Ovary (tissue), 9 donors: ENCODE data around the gene ALPP. TPM values are rescaled to one million over a fixed set of nuclear protein-coding genes. Genes with fewer than 3 reads are reported as not detected.
"Not testable (repeated sequence)": the region's sequence is repeated elsewhere in the genome, so short reads cannot be mapped to it uniquely, and the experiment has no call there.

ENCODE experiments used
- DNase-seq, 5 donors: peaks; one replicate each; pipeline ENCODE4 v3.0.0-alpha.2; 2019 to 2020
- H3K27ac ChIP-seq, 2 donors: fragments of 200-600 bp; one replicate each; pipeline versions ENCODE4 v1.5.1 to v1.8.0; 2019 to 2022
- H3K27me3 ChIP-seq: fragments of 200-600 bp; one replicate; pipeline ENCODE4 v1.8.0; 2022
- H3K36me3 ChIP-seq: fragments of 200-600 bp; sonication (generic); one replicate; pipeline ENCODE4 v1.5.1; 2019
- H3K4me1 ChIP-seq: one replicate; pipeline ENCODE4 v1.8.1; 2013; ENCODE audit warnings: mild to moderate bottlenecking, moderate library complexity; ENCODE audit not compliant: insufficient read depth
- H3K4me3 ChIP-seq: fragments of 200-600 bp; sonication (generic); one replicate; pipeline ENCODE4 v1.5.1; 2017
- H3K9me3 ChIP-seq, 2 donors: fragments of 200-600 bp in 1 of 2; sonication (generic) in 1 of 2; one replicate each; pipeline versions ENCODE4 v1.5.1 to v1.8.1; 2013 to 2019; ENCODE audit warnings: mild to moderate bottlenecking in 1 of 2, moderate library complexity in 1 of 2
- CTCF ChIP-seq, 3 donors: fragments of 450-650 bp in 2 of 3; fragments of 200-600 bp in 1 of 3; IDR thresholded peaks; one replicate each; pipeline versions ENCODE4 v1.5.1 to v1.8.0; 2016 to 2022; ENCODE audit warnings: antibody characterized with exemption in 3 of 3, mild to moderate bottlenecking in 1 of 3
- EP300 ChIP-seq: sonication (generic); formaldehyde crosslinking; IDR thresholded peaks from one replicate; pipeline ENCODE4 v1.6.1; 2017; ENCODE audit warnings: antibody characterized with exemption
- POLR2A ChIP-seq: fragments of 450-650 bp; IDR thresholded peaks from one replicate; pipeline ENCODE4 v1.6.1; 2017; ENCODE audit warnings: antibody characterized with exemption, mild to moderate bottlenecking, moderate library complexity
- WGBS, 3 donors: extraction: QIAGEN DNeasy Blood & Tissue Kit in 1 of 3; methylation state at CpG; one replicate each; pipeline versions ENCODE4 v1.1.5 to v1.1.7; 2013 to 2017; 5-methylcytosine and 5-hydroxymethylcytosine counted together
- intact Hi-C, 4 donors: fragments of 100-400 bp; cut with DNase I; formaldehyde crosslinking; loops; one replicate each; pipeline versions ENCODE4 v1.11.0 to v1.15.1; 2022 to 2023
- polyA plus RNA-seq, 2 donors: library from polyadenylated mRNA; stranded (reverse); fragments of 200-250 nt in 1 of 2; fragments of 350-450 nt in 1 of 2; fragmentation: Illumina TruSeq in 1 of 2; extraction: RNeasy Lipid Tissue Mini Kit (QIAGEN cat#74804) in 1 of 2; gene quantifications; one replicate each; pipeline ENCODE4 v1.2.3, GENCODE V29; 2013 to 2014
- total RNA-seq, 7 donors: library from RNA; depleted of rRNA in 2 of 7; stranded (reverse); fragments of >200 nt in 2 of 7; fragmentation: NEBNext Ultra II Directional in 3 of 7; extraction: Animal tissue kit (Norgen Biotek cat#: 25700) in 3 of 7; gene quantifications; one replicate each; pipeline versions ENCODE4 v1.1.0 to v1.2.4, GENCODE V29; 2016 to 2023
- donor health status: DM: no; HTN: no; CAD: no; lungs with moderate emphysema.
- donor health status: DM: no; HTN: no; CAD: no.
- donor health status: Bipolar disorder and iron deficiency.
- donor health status: DM: yes; HTN: yes; CAD: no.
- donor health status: DM: no; HTN: no; CAD: no.
- donor health status: DM: yes; HTN: yes; CAD: no.

ALPP gene
- total and polyA plus RNA-seq, 9 donors = 0.20 to 21.6 (median 8.5) TPM; not detected in 4

GRCh38 chr2:232384466-232384865 is 5.9 kb downstream of the ALPP start:
- H3K4me1 ChIP-seq = peaks cover 11% of the 10 kb centered on the region
- no peaks in the 10 kb centered on the region for H3K36me3 ChIP-seq
- H3K9me3 ChIP-seq = no peaks in the 10 kb centered on the region
- H3K27ac ChIP-seq = no peak overlapping the region
- no peaks in the 10 kb centered on the region for H3K27me3 ChIP-seq
- WGBS, 3 donors = 86 to 100% (median 90%) methylated on average over 1 of the region's 1 CpG
- TF ChIP-seq POLR2A (no peak), EP300 (no peak)
- DNase-seq = no peak
- H3K4me3 ChIP-seq = no peak overlapping the region
- intact Hi-C loops = no loop called here

- peaks cover 11% of the 10 kb centered on the region for H3K4me1 ChIP-seq
- H3K36me3 ChIP-seq, DNase-seq, H3K27me3 ChIP-seq, H3K27ac ChIP-seq, H3K9me3 ChIP-seq, intact Hi-C loops, H3K4me3 ChIP-seq: not testable (repeated sequence)
Observed at GRCh38 chr2:232385058-232385457, 6.5 kb downstream of the ALPP start.

- DNase-seq = peak in 2 of 5 donors; percentile 40 to 61
- 4 to 8% (median 6%) methylated on average over 24 of the region's 24 CpGs for WGBS, 3 donors
- TF ChIP-seq EP300 (no peak), POLR2A (no peak), CTCF (IDR thresholded peaks at IDR 0.05) (no peak)
Observed at GRCh38 chr2:232385660-232386489, 7.3 kb downstream of the ALPP start.

GRCh38 chr2:232386490-232386739 is 7.9 kb downstream of the ALPP start:
- Histone ChIP-seq H3K27me3 (no peaks in the 10 kb centered on the region), H3K36me3 (no peaks in the 10 kb centered on the region), H3K9me3 (no peaks in the 10 kb centered on the region), H3K27ac (no peak overlapping the region), H3K4me1 (peaks cover 11% of the 10 kb centered on the region), H3K4me3 (no peak overlapping the region)
- 1 to 2% (median 1%) methylated on average over 23 of the region's 23 CpGs for WGBS, 3 donors
- DNase-seq = peak in 2 of 5 donors; percentile 31 to 34
- intact Hi-C loops = no loop called here
- no peak for TF ChIP-seq POLR2A
- TF ChIP-seq EP300 = no peak
- TF ChIP-seq CTCF (IDR thresholded peaks at IDR 0.05) = no peak

More at GRCh38 chr2:232385660-232386489, 7.3 kb downstream of the ALPP start:
- Histone ChIP-seq H3K4me3 (no peak overlapping the region), H3K36me3 (no peaks in the 10 kb centered on the region), H3K9me3 (no peaks in the 10 kb centered on the region), H3K4me1 (peaks cover 11% of the 10 kb centered on the region), H3K27me3 (no peaks in the 10 kb centered on the region), H3K27ac (no peak overlapping the region)
- intact Hi-C loops = no loop called here

- DNase-seq = peak in 1 of 5 donors; percentile 61
- TF ChIP-seq CTCF (IDR thresholded peaks at IDR 0.05) (no peak), EP300 (no peak), POLR2A (no peak)
- WGBS, 3 donors = 9 to 14% (median 9%) methylated on average over 29 to 75 of the region's 75 CpGs
- no peak overlapping the region for H3K27ac ChIP-seq
- intact Hi-C loops = no loop called here
- H3K27me3 ChIP-seq = no peaks in the 10 kb centered on the region
- H3K9me3 ChIP-seq = no peaks in the 10 kb centered on the region
- H3K4me3 ChIP-seq = no peak overlapping the region
- peaks cover 11% of the 10 kb centered on the region for H3K4me1 ChIP-seq
- no peaks in the 10 kb centered on the region for H3K36me3 ChIP-seq
Observed at GRCh38 chr2:232386740-232387450, 8.3 kb downstream of the ALPP start.
